ENCODE data around the gene FGD6. TPM values are rescaled to one million over a fixed set of nuclear protein-coding genes. Genes with fewer than 3 reads are reported as not detected.

The FGD6 gene
- total RNA-seq, 2 experiments from 2014 or later: 0.78 to 1.1 TPM

DNA sequence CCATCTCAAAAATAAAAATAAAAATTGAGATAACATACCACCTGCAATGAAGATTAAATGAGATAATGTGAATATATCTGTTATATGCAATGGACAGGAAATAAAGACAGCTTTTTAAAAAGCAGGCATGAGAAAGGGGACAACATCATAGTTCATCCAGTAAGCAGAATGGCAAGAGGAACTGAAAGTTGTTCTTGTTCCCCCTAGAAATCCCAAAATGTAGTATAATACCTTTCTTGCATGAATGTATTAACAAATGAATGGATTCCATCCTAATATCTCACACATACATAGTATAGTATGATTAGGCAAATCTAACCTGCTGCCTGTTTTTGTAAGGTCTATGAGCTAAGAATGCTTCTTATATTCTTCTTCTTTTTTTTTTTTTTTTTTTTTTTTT, 31.4 kb downstream of the FGD6 start:
- intact Hi-C loops (cut with micrococcal nuclease): no loop called here
- Mint-ChIP-seq H3K27me3 (no peaks in the 10 kb centered on the region), H3K36me3 (no peaks in the 10 kb centered on the region), H3K27ac (no peak overlapping the region), H3K4me3 (no peak overlapping the region), H3K4me1 (ENCODE audit: low read depth) (peaks cover 3% of the 10 kb centered on the region), H3K9me3 (no peaks in the 10 kb centered on the region)
- DNase-seq: no peak
- ChIA-PET CTCF (no interaction called here), POLR2A (no interaction called here)

- no peak overlapping the region for H3K27ac Mint-ChIP-seq
Measured at GRCh38 chr12:95185072-95185471, 32.2 kb downstream of the FGD6 start.

DNA sequence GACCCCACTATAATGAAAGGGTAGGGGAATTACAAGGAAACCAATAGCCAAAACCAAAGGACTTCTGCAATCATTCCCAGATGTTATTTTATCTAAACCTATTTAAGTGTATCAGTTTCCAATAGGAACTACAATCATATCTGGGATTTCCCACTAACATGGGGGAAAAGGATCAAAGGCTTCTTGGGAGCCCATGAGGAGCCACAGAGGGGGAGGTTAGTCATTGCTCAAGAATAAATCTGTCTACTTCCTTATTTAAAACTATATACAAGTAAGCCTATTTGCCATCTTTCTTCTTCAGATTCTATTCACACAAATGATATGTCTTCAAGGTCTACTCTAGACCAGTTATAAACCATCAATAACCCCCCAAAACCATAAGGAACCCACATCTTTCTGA, 33.1 kb downstream of the FGD6 start:
- POLR2A ChIA-PET: no interaction called here
- no peak overlapping the region for H3K4me3 Mint-ChIP-seq
- CTCF ChIA-PET: no interaction called here

More at GRCh38 chr12:95185072-95185471, 32.2 kb downstream of the FGD6 start:
- POLR2A ChIA-PET: no interaction called here
- no peaks in the 10 kb centered on the region for H3K9me3 Mint-ChIP-seq
- H3K4me3 Mint-ChIP-seq: no peak overlapping the region
- intact Hi-C loops (cut with micrococcal nuclease): no loop called here
- no peak for DNase-seq
- H3K4me1 Mint-ChIP-seq (ENCODE audit: low read depth): peaks cover 3% of the 10 kb centered on the region
- no peaks in the 10 kb centered on the region for H3K27me3 Mint-ChIP-seq
- CTCF ChIA-PET: no interaction called here
- H3K36me3 Mint-ChIP-seq: no peaks in the 10 kb centered on the region

DNA sequence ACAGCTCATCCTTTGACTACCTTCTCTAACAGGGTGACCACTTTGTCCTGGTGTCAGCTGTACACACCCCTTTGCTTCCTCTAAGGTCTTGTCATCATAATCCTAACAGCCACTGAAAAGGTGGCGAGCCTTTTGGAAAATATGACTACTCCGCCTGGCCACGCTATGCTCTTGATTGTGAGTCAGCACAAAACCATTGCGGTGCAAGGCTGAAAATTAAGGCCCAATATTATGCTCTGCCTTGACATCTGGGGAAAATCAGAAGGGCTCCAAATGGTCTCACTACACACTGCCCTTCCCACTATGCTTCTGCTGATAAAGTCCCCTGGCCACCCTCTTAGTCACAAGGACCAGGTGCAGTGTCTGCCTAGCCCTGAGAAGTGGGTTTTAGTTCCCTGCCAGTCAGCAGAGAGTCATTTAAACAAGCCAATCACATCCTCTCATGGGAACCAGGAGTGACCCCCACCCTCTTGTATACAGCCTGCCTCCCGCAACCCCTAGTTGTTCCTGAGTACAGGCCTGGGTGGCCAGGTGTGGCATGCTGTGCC, 34.3 kb downstream of the FGD6 start:
- ChIA-PET POLR2A (no interaction called here), CTCF (no interaction called here)
- peak; percentile 45 for DNase-seq
- Mint-ChIP-seq H3K4me3 (no peak overlapping the region), H3K27ac (no peak overlapping the region), H3K4me1 (ENCODE audit: low read depth) (peaks cover 3% of the 10 kb centered on the region), H3K27me3 (no peaks in the 10 kb centered on the region), H3K9me3 (no peaks in the 10 kb centered on the region), H3K36me3 (no peaks in the 10 kb centered on the region)
- intact Hi-C loops (cut with micrococcal nuclease): no loop called here

More for the DNA sequence above, 33.1 kb downstream of the FGD6 start:
- H3K27ac Mint-ChIP-seq: no peak overlapping the region
- H3K36me3 Mint-ChIP-seq: no peaks in the 10 kb centered on the region
- DNase-seq: no peak
- no peaks in the 10 kb centered on the region for H3K27me3 Mint-ChIP-seq
- H3K9me3 Mint-ChIP-seq: no peaks in the 10 kb centered on the region
- H3K4me1 Mint-ChIP-seq (ENCODE audit: low read depth): peaks cover 3% of the 10 kb centered on the region
- intact Hi-C loops (cut with micrococcal nuclease): no loop called here

GRCh38 chr12:95181103-95181502, 36.2 kb downstream of the FGD6 start:
- POLR2A ChIA-PET: no interaction called here
- DNase-seq: no peak
- Mint-ChIP-seq H3K9me3 (no peaks in the 10 kb centered on the region), H3K36me3 (no peaks in the 10 kb centered on the region), H3K27ac (no peak overlapping the region), H3K4me1 (ENCODE audit: low read depth) (peaks cover 3% of the 10 kb centered on the region), H3K27me3 (peaks cover 2% of the 10 kb centered on the region), H3K4me3 (no peak overlapping the region)
- CTCF ChIA-PET: no interaction called here
- intact Hi-C loops (cut with micrococcal nuclease): no loop called here

DNA sequence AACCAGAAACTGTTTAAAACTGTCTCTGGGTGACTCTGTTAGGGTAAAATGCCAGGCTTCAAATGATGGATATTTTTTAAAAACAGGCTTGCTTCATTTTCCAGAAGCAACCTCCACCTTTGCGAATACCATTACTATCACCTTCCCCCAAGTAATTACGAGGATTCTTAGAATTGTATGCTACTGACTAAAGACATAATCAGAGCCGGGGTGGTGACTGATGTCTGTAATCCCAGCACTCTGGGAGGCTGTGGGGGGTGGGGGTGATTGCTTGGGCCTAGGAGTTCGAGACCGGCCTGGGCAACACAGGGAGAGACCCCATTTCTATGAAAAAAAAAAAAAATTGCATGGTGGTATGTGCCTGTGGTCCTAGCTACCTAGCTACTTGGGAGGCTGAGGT, 38.3 kb downstream of the FGD6 start:
- Mint-ChIP-seq H3K36me3 (no peaks in the 10 kb centered on the region), H3K4me1 (ENCODE audit: low read depth) (peaks cover 3% of the 10 kb centered on the region), H3K27me3 (peaks cover 2% of the 10 kb centered on the region), H3K9me3 (no peaks in the 10 kb centered on the region), H3K4me3 (no peak overlapping the region), H3K27ac (no peak overlapping the region)
- CTCF ChIA-PET: no interaction called here
- intact Hi-C loops (cut with micrococcal nuclease): no loop called here
- no peak for DNase-seq
- POLR2A ChIA-PET: no interaction called here

DNA sequence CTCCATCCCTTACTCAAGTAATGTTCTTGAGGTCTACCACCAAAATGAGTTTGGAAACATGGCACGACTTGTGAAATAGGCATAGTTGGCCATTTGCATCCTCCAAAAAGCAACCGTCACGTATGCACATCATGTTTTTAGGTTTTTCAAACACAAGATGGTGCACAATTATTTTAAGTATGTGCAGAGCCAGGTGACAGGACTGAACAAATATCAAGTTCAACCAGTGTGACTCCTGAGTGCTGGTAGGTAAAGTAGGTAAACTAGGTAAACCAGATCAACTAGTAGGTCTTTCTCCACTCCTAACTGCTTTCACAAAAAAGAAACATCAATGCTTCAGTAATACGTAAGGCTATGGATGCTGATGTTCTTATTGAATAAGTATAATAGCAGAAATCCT, 39.1 kb downstream of the FGD6 start:
- no peak overlapping the region for H3K4me3 Mint-ChIP-seq
- no peak overlapping the region for H3K27ac Mint-ChIP-seq
- H3K9me3 Mint-ChIP-seq: no peaks in the 10 kb centered on the region
- intact Hi-C loops (cut with micrococcal nuclease): no loop called here
- CTCF ChIA-PET: no interaction called here
- no peaks in the 10 kb centered on the region for H3K36me3 Mint-ChIP-seq
- H3K4me1 Mint-ChIP-seq (ENCODE audit: low read depth): peaks cover 3% of the 10 kb centered on the region
- POLR2A ChIA-PET: no interaction called here
- no peak for DNase-seq
- H3K27me3 Mint-ChIP-seq: peaks cover 2% of the 10 kb centered on the region

- H3K36me3 Mint-ChIP-seq: no peaks in the 10 kb centered on the region
- intact Hi-C loops (cut with micrococcal nuclease): no loop called here
- no peaks in the 10 kb centered on the region for H3K4me1 Mint-ChIP-seq (ENCODE audit: low read depth)
- H3K27me3 Mint-ChIP-seq: peaks cover 2% of the 10 kb centered on the region
- no peak overlapping the region for H3K4me3 Mint-ChIP-seq
- H3K27ac Mint-ChIP-seq: no peak overlapping the region
- H3K9me3 Mint-ChIP-seq: no peaks in the 10 kb centered on the region
- no peak for DNase-seq
- POLR2A ChIA-PET: no interaction called here
- CTCF ChIA-PET: no interaction called here
Measured at GRCh38 chr12:95177201-95177768, 40.0 kb downstream of the FGD6 start.

DNA sequence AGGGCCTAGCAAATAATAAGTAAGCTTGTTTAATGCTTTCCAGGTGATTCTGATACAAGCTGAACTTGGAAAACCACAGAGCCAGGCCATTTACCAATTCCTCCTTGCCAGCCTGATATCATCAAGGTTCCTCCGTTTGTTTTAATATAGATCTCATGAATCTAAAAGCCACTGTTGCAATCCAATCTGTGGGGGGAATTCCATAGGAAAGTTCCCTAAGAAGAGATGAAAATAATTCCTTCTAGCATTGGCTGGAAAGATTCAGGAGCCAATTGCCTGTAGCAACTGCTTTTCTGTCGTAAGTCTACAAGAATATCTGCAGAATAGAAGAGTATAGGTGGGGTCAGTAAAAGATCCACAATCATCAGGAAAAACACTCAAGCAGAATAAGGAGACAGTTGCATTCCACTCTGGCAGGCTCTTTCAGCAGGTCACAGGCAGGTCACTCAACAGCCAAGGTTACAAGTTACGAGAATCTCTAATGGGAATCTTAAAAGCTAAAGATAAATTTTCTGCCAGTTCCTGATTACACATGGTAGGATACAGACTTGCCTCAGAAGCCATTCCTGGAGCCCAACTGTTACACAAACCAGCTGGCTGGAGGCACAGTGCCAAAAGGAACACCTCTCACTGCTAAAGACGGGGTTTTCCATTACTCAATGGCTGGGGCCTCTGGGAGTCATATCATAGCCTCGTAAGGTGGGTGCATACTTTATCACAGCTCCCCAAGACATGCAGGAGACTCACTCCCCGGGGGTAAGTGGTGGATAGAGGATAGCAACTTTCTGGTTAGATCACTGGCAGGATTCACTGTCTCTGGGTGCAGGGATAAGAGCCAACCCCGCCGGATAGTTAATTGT, 43.6 kb downstream of the FGD6 start:
- Mint-ChIP-seq H3K9me3 (no peaks in the 10 kb centered on the region), H3K4me1 (ENCODE audit: low read depth) (no peaks in the 10 kb centered on the region), H3K27ac (no peak overlapping the region), H3K36me3 (no peaks in the 10 kb centered on the region), H3K27me3 (peaks cover 3% of the 10 kb centered on the region), H3K4me3 (no peak overlapping the region)
- no peak for DNase-seq
- POLR2A ChIA-PET: no interaction called here
- CTCF ChIA-PET: interaction anchor here (1.8 kb wide), 1 partner anchor 9 kb away, joined by 6 read pairs; no protein-coding TSS in a partner anchor
- intact Hi-C loops (cut with micrococcal nuclease): no loop called here

- intact Hi-C loops (cut with micrococcal nuclease): no loop called here
- Mint-ChIP-seq H3K9me3 (no peaks in the 10 kb centered on the region), H3K36me3 (no peaks in the 10 kb centered on the region), H3K27ac (no peak overlapping the region), H3K27me3 (peaks cover 1% of the 10 kb centered on the region), H3K4me3 (no peak overlapping the region), H3K4me1 (ENCODE audit: low read depth) (no peaks in the 10 kb centered on the region)
- ChIA-PET POLR2A (no interaction called here), CTCF (no interaction called here)
- DNase-seq: no peak
Measured at GRCh38 chr12:95169368-95169767, 47.9 kb downstream of the FGD6 start.

GRCh38 chr12:95168746-95169145, 48.5 kb downstream of the FGD6 start:
- H3K4me3 Mint-ChIP-seq: no peak overlapping the region
- H3K27me3 Mint-ChIP-seq: peaks cover 1% of the 10 kb centered on the region
- no peak for DNase-seq
- ChIA-PET CTCF (no interaction called here), POLR2A (interaction anchor here (0.6 kb wide), 1 partner anchor 49 kb away, joined by 5 read pairs; the partner anchor contains the start of genes FGD6 and VEZT)
- no peaks in the 10 kb centered on the region for H3K4me1 Mint-ChIP-seq (ENCODE audit: low read depth)
- no peaks in the 10 kb centered on the region for H3K9me3 Mint-ChIP-seq
- H3K27ac Mint-ChIP-seq: no peak overlapping the region
- intact Hi-C loops (cut with micrococcal nuclease): no loop called here
- H3K36me3 Mint-ChIP-seq: no peaks in the 10 kb centered on the region

- DNase-seq: no peak
- POLR2A ChIA-PET: no interaction called here
- CTCF ChIA-PET: interaction anchor here (1.8 kb wide), 1 partner anchor 10 kb away, joined by 6 read pairs; no protein-coding TSS in a partner anchor
- Mint-ChIP-seq H3K4me1 (ENCODE audit: low read depth) (no peaks in the 10 kb centered on the region), H3K9me3 (no peaks in the 10 kb centered on the region), H3K4me3 (no peak overlapping the region), H3K36me3 (no peaks in the 10 kb centered on the region), H3K27me3 (peaks cover 1% of the 10 kb centered on the region), H3K27ac (no peak overlapping the region)
- intact Hi-C loops (cut with micrococcal nuclease): no loop called here
Measured at GRCh38 chr12:95164656-95165055, 52.6 kb downstream of the FGD6 start.

DNA sequence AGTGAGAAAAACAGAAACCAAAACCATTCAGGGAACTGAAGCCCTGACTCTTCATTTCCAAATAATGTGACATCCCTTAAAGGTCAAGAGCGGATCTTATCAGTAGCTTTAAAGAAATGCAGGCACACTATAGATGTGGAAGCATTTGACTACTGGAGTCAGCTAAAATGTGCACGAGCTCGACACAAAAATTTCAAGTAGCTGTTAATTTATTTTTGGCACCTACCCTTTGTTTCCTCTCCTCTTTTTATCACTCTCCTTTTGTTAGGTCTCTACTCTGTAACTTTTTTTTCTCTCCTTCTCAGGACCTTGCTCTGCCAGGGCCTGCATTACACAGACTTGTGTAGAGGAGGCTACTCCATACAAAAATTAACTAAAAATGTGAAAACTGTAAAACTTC, 58.3 kb downstream of the FGD6 start:
- CTCF ChIA-PET: interaction anchor here (0.8 kb wide), 1 partner anchor 376 kb away, joined by 3 read pairs; no protein-coding TSS in a partner anchor

More for the DNA sequence above, 58.3 kb downstream of the FGD6 start:
- Mint-ChIP-seq H3K9me3 (peaks cover 2% of the 10 kb centered on the region), H3K36me3 (no peaks in the 10 kb centered on the region), H3K27me3 (peaks cover 1% of the 10 kb centered on the region), H3K4me1 (ENCODE audit: low read depth) (no peaks in the 10 kb centered on the region), H3K4me3 (no peak overlapping the region), H3K27ac (no peak overlapping the region)
- POLR2A ChIA-PET: no interaction called here
- intact Hi-C loops (cut with micrococcal nuclease): no loop called here
- DNase-seq: no peak

Measured in activated CD4-positive, alpha-beta memory T cell treated with anti-CD3 and anti-CD28 coated beads for 36 hours (primary cell).